B cell (primary cell): ENCODE data around the gene ZNF611.

Source experiments
- EZH2 ChIP-seq: IDR thresholded peaks from 2 replicates; pipeline ENCODE4 v1.6.1; 2012; ENCODE audit warnings: borderline replicate concordance, low read depth, mild to moderate bottlenecking, moderate library complexity, low read length; ENCODE audit not compliant: insufficient read depth, poor library complexity, severe bottlenecking
- TF ChIP-seq, protein P1 (sequence below): fragments of 200-600 bp; IDR thresholded peaks from one replicate; pipeline ENCODE4 v1.8.0; 2022; ENCODE audit warnings: antibody characterized with exemption, mild to moderate bottlenecking

DNA sequence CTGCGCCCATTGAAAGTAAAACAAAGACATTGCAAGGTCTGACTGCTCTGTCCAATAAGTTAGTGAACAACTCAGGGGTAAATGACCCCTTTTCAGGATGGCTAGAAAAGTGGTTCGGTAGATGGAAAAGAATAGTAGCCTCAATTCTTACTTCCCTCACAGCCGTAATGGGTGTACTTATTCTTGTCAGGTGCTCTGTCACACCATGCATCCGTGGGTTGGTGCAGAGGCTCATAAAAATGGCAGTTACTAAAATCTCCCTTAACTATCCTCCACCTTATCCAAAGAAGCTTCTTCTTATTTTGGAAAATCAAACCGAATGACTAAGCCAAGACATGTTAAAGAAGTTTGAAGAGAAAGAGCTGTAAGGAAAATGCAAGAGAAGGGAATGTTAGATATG, 65.3 kb downstream of the ZNF611 start:
- TF ChIP-seq, protein P1, sequence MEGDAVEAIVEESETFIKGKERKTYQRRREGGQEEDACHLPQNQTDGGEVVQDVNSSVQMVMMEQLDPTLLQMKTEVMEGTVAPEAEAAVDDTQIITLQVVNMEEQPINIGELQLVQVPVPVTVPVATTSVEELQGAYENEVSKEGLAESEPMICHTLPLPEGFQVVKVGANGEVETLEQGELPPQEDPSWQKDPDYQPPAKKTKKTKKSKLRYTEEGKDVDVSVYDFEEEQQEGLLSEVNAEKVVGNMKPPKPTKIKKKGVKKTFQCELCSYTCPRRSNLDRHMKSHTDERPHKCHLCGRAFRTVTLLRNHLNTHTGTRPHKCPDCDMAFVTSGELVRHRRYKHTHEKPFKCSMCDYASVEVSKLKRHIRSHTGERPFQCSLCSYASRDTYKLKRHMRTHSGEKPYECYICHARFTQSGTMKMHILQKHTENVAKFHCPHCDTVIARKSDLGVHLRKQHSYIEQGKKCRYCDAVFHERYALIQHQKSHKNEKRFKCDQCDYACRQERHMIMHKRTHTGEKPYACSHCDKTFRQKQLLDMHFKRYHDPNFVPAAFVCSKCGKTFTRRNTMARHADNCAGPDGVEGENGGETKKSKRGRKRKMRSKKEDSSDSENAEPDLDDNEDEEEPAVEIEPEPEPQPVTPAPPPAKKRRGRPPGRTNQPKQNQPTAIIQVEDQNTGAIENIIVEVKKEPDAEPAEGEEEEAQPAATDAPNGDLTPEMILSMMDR: no peak
- no peak for TF ChIP-seq EZH2
